ENCODE results near the gene HAUS7.

Gene HAUS7

DNA sequence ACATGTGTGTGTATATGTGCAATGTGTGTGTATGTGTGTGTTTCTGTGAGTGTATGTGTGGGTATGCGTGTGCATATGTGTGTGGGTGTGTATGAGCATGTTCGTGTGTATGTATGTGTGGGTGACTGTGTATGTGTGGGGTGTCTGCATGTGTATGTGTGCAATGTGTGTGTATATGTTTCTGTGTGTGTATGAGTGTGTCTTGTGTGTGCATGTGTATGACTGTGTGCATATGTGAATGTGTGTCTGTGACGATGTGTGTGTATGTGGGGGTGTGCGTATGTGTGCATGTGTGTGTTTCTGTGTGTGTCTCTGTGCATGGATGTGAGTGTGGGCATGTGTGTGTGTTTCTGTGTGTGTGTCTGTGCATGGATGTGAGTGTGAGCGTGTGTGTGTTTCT, 42.9 kb upstream of the HAUS7 start:
- Histone ChIP-seq H4K20me1 (ENCODE audit: control insufficient read depth, insufficient read depth, low read depth, low read length) (no peaks in the 10 kb centered on the region), H3K4me2 (ENCODE audit: low read length) (no peak overlapping the region), H3K4me1 (ENCODE audit: control insufficient read depth, low read length) (no peaks in the 10 kb centered on the region), H3F3A (ENCODE audit: control insufficient read depth, insufficient read depth) (no peaks in the 10 kb centered on the region), H3K9me2 (replicated peaks; ENCODE audit: control insufficient read depth, low read length) (no peaks in the 10 kb centered on the region), H3K4me3 (ENCODE audit: low read length) (no peak overlapping the region), H3K27ac (ENCODE audit: low read depth, low read length) (no peak overlapping the region), H3K9me3 (ENCODE audit: control insufficient read depth, insufficient read depth, low read length) (no peaks in the 10 kb centered on the region), H3K36me3 (ENCODE audit: control insufficient read depth, low read length) (no peaks in the 10 kb centered on the region), H3K27me3 (ENCODE audit: control insufficient read depth, low read length) (no peaks in the 10 kb centered on the region), H3K79me2 (ENCODE audit: control insufficient read depth, low read length) (no peaks in the 10 kb centered on the region)
- no peak for TF ChIP-seq EZH2phosphoT487 (IDR thresholded peaks at IDR 0.05; ENCODE audit: borderline replicate concordance, low read length)
- TF ChIP-seq, protein P1, sequence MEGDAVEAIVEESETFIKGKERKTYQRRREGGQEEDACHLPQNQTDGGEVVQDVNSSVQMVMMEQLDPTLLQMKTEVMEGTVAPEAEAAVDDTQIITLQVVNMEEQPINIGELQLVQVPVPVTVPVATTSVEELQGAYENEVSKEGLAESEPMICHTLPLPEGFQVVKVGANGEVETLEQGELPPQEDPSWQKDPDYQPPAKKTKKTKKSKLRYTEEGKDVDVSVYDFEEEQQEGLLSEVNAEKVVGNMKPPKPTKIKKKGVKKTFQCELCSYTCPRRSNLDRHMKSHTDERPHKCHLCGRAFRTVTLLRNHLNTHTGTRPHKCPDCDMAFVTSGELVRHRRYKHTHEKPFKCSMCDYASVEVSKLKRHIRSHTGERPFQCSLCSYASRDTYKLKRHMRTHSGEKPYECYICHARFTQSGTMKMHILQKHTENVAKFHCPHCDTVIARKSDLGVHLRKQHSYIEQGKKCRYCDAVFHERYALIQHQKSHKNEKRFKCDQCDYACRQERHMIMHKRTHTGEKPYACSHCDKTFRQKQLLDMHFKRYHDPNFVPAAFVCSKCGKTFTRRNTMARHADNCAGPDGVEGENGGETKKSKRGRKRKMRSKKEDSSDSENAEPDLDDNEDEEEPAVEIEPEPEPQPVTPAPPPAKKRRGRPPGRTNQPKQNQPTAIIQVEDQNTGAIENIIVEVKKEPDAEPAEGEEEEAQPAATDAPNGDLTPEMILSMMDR (IDR thresholded peaks at IDR 0.05; ENCODE audit: low read depth, low read length, poor library complexity, severe bottlenecking), result no peak

DNA sequence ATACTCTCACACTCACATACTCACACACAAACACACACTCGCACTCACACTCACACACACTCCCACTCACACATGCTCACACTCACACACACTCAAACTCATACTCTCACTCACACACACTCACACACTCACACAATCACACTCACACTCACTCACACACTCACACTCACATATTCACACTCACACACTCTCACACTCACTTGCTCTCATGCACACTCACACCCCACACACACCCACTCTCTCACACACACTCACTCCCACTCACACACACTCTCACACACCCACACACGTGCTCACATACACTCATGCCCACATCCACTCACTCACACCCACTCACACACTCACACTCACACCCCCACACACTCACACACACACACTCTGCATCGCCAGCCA, 42.1 kb upstream of the HAUS7 start:
- Histone ChIP-seq H3K27me3 (ENCODE audit: control insufficient read depth, low read length) (no peaks in the 10 kb centered on the region), H3K9me2 (replicated peaks; ENCODE audit: control insufficient read depth, low read length) (no peaks in the 10 kb centered on the region), H3K79me2 (ENCODE audit: control insufficient read depth, low read length) (no peaks in the 10 kb centered on the region), H3K27ac (ENCODE audit: low read depth, low read length) (no peak overlapping the region), H3K4me1 (ENCODE audit: control insufficient read depth, low read length) (no peaks in the 10 kb centered on the region), H3F3A (ENCODE audit: control insufficient read depth, insufficient read depth) (no peaks in the 10 kb centered on the region), H3K36me3 (ENCODE audit: control insufficient read depth, low read length) (no peaks in the 10 kb centered on the region), H3K4me3 (ENCODE audit: low read length) (no peak overlapping the region), H3K4me2 (ENCODE audit: low read length) (no peak overlapping the region), H3K9me3 (ENCODE audit: control insufficient read depth, insufficient read depth, low read length) (no peaks in the 10 kb centered on the region), H4K20me1 (ENCODE audit: control insufficient read depth, insufficient read depth, low read depth, low read length) (no peaks in the 10 kb centered on the region)
- TF ChIP-seq, protein P1 (IDR thresholded peaks at IDR 0.05; ENCODE audit: low read depth, low read length, poor library complexity, severe bottlenecking), result no peak
- no peak for TF ChIP-seq EZH2phosphoT487 (IDR thresholded peaks at IDR 0.05; ENCODE audit: borderline replicate concordance, low read length)

DNA sequence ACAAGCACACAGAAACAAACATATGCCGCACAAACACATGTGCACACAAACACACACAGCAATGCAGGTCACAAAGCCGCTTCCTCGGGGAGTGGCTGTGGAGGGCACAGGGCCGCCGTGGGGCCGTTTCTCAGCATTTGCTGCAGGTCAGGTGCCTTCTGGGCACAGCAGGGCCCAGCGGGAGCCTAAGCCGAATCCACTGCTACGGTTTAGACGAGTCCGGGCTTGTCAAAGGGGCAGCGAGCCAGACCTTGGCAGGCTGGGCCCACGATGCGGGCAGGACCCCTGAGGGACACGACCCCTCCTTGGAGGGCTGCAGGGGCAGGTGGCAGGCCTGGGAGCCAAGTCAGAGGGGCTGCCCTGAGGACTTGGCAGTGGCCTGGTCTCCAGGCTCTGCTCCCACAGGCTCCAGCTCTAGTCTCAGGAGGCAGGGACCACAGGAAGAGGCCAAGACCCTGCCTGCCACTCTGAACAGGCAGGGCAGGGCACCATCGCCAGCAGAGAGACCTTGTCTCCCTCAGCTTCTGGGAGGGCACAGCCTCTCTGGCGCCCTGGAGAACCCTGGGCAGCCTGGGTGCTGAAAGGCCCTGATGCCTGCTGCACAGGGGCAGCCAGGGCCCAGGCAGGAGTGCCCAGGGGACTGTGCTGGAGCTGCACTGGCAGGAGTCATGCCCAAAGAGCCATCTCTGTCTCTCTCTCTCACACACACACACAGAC, 41.6 kb upstream of the HAUS7 start:
- no peaks in the 10 kb centered on the region for H3K4me1 ChIP-seq (ENCODE audit: control insufficient read depth, low read length)
- no peaks in the 10 kb centered on the region for H3K9me2 ChIP-seq (replicated peaks; ENCODE audit: control insufficient read depth, low read length)
- no peaks in the 10 kb centered on the region for H3K27me3 ChIP-seq (ENCODE audit: control insufficient read depth, low read length)
- no peaks in the 10 kb centered on the region for H3K9me3 ChIP-seq (ENCODE audit: control insufficient read depth, insufficient read depth, low read length)
- no peak overlapping the region for H3K4me3 ChIP-seq (ENCODE audit: low read length)
- H3K36me3 ChIP-seq (ENCODE audit: control insufficient read depth, low read length), result no peaks in the 10 kb centered on the region
- H4K20me1 ChIP-seq (ENCODE audit: control insufficient read depth, insufficient read depth, low read depth, low read length), result no peaks in the 10 kb centered on the region
- TF ChIP-seq EZH2phosphoT487 (IDR thresholded peaks at IDR 0.05; ENCODE audit: borderline replicate concordance, low read length), result no peak
- TF ChIP-seq, protein P1 (IDR thresholded peaks at IDR 0.05; ENCODE audit: low read depth, low read length, poor library complexity, severe bottlenecking), result no peak
- no peaks in the 10 kb centered on the region for H3F3A ChIP-seq (ENCODE audit: control insufficient read depth, insufficient read depth)
- H3K27ac ChIP-seq (ENCODE audit: low read depth, low read length), result no peak overlapping the region
- no peak overlapping the region for H3K4me2 ChIP-seq (ENCODE audit: low read length)
- no peaks in the 10 kb centered on the region for H3K79me2 ChIP-seq (ENCODE audit: control insufficient read depth, low read length)
